ENCODE data around the gene UPK3A.
A peak's percentile ranks its signal among the peaks of the same experiment; 100 is the strongest.
"Not testable (repeated sequence)": the region's sequence is repeated elsewhere in the genome, so short reads cannot be mapped to it uniquely, and the experiment has no call there.

UPK3A gene

DNA sequence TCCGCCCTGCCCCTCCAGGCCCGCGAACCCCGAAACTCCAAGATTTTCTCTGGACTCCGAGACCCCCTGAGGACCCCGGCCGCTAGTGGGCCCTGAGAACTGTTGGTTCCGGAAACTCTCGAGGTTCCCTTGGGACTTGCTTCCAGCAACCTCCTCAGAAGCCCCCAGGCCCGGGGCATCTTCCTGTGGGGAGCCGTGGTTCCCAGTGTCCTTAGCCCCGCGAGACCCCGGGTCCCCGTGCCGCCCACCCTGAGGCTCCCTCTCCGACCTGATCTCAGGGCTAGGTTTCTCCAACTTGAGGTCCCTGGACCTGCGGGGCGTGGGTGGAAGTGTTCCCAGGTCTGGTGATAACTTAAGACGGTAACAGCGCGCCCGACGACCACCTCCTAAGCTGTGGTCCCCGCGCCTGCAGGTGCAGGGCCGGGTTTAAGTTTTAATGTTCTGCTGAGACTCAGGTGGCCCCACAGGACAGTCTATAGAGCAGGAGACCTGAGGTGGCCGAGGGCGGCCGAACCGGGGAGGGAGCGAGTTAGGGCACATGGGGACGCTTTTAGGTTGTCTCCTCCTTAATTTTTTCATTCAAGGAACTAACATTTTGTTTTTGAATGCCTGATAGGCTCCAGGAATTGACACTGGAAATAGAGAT is 25.7 kb downstream of the UPK3A start:
- DNase-seq, result no peak

GRCh38 chr22:45310977-45311531 is 26.3 kb downstream of the UPK3A start:
- no peak for DNase-seq

DNA sequence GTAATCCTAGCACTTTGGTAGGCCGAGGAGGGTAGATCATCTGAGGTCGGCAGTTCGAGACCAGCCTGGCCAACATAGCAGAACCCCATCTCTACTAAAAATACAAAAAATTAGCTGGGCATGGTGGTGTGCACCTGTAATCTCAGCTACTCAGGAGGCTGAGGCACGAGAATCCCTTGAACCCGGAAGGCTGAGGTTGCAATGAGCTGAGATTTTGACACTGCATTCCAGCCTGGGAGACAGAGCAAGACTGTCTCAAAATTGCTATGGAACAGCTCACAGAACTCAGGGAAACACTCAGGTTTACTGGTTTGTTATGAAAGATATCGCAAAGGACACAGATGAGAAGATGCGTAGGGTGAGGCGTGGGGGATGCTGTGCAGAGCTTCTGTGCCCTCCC is 27.7 kb downstream of the UPK3A start:
- DNase-seq, result no peak

DNA sequence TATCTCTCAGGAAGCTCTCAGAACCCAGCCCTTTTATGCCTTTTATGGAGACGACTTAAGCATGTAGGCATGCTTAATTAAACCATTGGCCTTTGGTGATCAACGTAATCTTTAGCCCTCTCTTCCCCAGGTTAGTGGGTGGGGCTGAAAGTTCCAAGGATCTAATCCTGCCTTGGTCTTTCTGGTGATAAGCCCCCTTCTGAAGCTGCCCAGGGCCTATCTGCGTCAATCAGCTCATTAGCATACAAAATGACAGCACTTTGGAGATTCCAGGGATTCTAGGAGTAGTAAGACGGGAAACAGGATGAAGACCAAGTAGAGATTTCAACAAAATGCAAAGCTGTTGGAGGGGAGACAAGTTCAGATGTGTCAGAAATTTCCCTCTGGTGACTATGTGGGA is 28.1 kb downstream of the UPK3A start:
- DNase-seq, result no peak

- no peak for DNase-seq
Measured at GRCh38 chr22:45314054-45314721, 29.4 kb downstream of the UPK3A start.

GRCh38 chr22:45314786-45315185 is 30.0 kb downstream of the UPK3A start:
- DNase-seq, result no peak

DNA sequence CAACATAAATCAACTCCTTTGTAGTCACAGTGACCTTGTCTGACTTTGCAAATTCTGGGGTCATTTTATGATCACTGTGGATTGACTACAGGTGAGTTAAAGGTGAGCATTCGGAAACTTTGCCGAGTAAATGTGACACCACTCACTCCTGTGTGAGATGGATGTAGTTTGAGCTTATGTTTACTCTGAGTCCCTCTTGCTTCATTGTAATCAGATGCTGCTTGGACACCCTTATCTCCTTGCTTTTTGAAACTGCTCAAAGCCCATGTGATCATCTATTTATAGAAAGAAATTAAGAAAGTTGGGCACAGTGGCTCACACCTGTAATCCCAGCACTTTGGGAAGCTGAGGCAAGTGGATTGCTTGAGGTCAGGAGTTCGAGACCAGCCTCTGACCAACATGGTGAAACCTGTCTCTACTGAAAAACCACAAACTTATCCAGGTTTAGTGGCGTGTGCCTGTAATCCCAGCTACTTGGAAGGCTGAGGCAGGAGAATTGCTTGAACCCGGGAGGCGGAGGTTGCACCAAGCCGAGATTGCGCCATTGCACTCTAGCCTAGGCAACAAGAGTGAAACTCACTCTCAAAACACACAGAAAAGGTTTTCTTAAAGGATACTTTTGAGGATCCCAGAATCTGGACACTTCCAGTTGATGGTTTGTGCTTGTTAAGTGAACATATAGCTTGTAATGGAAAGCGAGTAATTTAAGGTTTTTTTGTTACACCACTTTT is 32.2 kb downstream of the UPK3A start:
- DNase-seq, result no peak

DNA sequence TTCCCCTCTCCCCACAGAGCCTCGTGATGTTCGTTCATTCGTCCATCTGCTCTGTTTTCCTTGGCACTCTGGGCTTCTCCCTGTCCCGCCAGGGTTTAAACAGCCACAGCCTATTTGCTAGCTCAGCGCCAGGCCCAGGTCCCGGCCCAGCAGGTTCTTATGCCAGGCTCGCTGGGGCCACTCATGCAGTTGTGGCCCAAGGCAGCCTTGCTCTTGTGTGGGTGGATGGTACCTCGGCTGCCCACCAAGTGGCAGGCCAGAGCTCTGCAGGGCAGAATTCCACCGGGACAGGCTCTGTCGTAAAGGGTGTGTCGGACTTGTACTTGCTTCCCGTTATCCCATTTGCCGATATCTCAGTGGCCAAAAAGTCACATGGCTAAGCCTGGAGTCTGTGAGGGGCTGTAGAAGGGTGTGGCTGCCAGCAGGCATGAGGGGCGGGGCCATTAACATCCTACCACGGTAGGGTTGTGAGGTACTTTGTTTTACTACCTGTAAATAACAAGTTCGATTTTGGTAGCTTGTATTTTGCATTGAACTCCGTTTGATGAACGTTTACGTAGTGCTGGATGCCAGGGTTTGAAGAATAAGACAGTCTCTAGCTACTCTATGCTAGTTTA is 32.9 kb downstream of the UPK3A start:
- peak; percentile 77 for DNase-seq

DNA sequence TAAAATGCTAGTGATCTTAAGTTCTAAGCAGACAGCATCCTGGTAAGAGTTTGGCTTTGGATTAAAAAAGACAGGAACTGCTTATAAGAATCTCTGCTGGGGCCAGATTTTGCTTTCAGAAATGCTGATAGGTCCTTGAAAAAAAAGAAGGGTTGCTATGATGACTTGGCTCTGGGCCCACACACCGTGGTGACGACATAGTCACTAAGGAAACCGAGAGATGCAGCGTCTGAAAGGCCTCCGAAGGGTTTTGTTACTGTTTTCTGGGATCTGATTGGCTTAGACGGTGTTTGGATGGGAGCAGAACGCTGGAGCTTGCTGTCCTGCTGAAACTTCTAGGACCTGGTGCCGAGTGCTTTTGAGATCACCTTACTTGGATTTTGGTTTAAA is 33.4 kb downstream of the UPK3A start:
- peak; percentile 94 for DNase-seq

DNA sequence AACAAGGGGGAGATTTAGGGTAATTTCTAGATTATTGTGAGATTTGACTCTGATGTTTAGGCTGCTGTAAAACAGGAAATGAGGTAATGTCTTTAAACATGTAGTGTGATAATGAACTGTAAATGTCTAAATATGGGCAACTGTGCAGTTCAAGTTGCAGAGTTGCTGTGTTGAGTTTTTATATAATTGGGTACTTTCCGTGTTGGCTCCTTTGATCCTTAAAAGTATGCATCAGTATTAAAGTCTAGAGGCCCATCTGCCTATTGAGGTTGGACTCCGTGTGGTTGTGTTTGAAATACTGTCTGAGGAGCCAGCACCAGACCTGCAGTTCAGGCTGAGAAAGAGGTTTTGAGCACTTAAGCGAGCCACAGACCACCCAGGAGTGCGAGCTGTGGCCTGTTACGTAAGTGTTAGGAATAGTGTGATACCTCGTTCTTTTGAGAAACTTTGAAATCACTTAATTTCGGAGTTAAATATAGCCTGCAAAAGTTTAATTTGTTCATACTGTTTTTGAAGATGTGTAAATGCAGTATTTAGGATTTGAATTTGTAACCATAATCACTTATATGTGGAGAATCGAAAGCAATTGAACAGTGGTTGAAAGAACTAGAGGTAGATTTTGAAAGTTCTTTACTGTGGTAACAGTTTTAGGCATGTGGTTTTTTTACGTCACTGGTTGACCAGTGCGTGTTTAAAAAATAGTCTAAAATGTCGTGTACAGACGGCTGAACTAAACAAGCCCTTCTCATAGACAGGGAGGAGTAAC is 34.0 kb downstream of the UPK3A start:
- peak; percentile 78 for DNase-seq

GRCh38 chr22:45319324-45319685 is 34.6 kb downstream of the UPK3A start:
- no peak for DNase-seq

- DNase-seq, result no peak
Measured at GRCh38 chr22:45320357-45320976, 35.7 kb downstream of the UPK3A start.

DNA sequence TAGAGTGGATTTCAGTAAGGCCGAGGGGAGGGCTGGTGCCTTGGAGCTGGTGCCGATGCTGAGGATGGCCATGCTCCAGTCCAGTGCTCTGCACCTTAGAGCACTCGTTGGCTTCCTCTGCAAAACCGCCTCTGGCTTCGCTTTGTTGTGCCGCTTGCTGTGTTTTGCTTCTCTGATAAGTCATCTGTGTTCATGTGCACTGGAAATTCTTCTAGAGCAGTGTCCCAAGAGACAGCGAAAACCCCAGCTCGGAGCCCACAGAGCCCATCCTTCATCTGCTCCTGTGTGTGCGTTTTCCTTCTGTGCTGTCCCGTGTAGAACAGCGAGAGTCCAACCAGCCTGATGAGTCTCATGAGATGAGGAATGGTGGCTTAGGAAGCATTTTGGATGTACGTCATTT is 37.1 kb downstream of the UPK3A start:
- no peak for DNase-seq

- DNase-seq, result no peak
Measured at GRCh38 chr22:45322873-45323525, 38.2 kb downstream of the UPK3A start.

DNA sequence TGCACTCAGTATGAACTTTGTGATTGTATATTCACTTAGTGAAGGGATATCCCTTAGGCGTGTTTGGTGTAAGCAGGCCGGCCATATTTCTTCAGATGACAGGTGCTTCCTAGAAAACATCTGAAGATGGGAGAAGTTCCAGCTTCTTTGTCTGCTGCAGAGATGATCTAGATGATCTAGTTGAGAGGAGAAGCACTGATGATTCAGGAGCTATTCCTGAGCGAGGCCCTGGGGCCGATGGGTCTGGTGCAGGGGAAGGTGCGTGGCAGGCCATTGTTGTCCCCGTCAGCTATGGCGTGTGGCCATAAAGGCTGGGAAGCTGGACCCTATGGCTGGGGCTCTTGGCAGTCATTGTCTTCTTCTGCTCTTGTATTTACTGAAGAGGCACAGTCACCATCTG is 38.9 kb downstream of the UPK3A start:
- DNase-seq, result no peak

DNA sequence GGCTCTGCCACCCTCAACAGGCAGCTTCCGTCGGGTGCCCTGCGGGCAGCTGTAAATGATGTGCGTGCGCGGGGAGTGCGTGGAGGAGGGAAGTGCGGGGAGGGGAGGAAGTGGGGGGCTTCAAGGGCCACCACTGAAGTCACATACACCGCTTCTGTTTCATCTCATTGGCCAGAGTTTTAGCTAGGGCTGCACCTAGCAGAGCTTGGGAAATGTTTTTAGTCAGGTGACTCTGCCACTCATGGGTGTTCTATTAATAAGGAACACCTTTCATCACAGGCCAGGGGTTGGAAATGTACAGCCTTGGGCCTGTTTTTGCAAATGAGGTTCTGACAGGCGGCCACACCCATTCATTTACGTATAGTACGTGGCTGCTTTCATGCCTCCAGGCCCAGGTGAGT is 39.6 kb downstream of the UPK3A start:
- no peak for DNase-seq

DNA sequence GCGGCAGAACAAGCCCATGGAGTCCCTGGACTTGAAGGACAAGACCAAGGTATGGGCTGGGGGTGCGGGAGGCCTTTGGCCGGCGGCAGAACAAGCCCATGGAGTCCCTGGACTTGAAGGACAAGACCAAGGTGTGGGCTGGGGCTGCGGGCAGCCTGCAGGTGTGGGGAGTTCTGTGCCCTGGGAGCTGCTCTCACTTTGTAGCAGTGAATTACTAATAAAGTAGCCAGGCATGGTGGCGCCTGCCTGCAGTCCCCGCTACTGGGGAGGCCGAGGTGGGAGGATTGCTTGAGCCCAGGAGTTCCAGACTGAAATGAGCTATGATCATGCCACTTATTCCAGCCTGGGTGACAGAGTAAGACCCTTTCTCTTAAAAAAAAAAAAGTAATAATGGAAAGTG is 43.5 kb downstream of the UPK3A start:
- DNase-seq, result not testable (repeated sequence)

DNA sequence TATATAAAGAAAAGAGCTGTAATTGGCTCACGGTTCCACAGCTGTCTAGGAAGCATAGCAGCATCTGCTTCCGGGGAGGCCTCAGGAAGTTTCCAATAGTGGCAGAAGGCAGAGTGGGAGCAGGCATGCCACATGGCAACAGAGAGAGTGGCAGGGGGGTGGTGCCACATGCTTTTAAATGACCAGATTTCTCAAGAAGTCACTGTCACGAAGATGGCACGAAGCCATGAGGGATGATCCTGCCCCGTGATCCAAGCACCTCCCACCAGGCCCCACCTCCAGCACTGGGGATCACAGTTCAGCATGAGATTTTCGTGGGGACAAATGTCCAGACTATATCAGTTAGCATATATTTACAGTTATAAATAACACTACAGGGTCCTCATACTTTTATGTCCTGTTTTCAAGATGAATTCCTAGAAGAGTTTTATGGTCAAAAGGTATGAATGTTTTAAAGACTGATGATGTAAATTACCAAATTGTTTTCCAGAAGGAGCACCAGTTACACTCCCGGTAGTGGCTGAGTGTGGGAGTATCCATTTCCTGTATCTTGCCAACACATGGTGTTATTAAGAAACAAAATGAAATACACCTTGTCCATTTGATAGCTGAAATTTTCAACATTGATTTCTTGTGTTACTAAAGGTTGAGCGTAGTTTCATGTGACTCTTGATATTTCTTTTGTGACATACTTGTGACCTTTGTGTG is 44.2 kb downstream of the UPK3A start:
- DNase-seq, result no peak

GRCh38 chr22:45329530-45329936 is 44.8 kb downstream of the UPK3A start:
- DNase-seq, result no peak

GRCh38 chr22:45330548-45330947 is 45.8 kb downstream of the UPK3A start:
- DNase-seq, result no peak

GRCh38 chr22:45331486-45331885 is 46.7 kb downstream of the UPK3A start:
- DNase-seq, result no peak
